DMS53 treated with DMSO at 0.1 percent for 48 hours (cell line): ENCODE measurements around the gene PPHLN1.
"Not testable (repeated sequence)": the region's sequence is repeated elsewhere in the genome, so short reads cannot be mapped to it uniquely, and the experiment has no call there.

Source experiments
- DNase-seq: peaks from one replicate; lab custom pipeline; 2025; ENCODE audit not compliant: unreplicated experiment; lab: John Stamatoyannopoulos, UW

Gene PPHLN1

GRCh38 chr12:42322567-42322966 is 3.4 kb upstream of the PPHLN1 start:
- no peak for DNase-seq

GRCh38 chr12:42323856-42324255 is 2.1 kb upstream of the PPHLN1 start:
- DNase-seq, result no peak

GRCh38 chr12:42325326-42325652 is 678 bp upstream of the PPHLN1 start:
- peak; percentile 72 for DNase-seq

GRCh38 chr12:42326541-42327226 is 717 bp downstream of the PPHLN1 start:
- DNase-seq, result peak; percentile 77

GRCh38 chr12:42327227-42327590 is 1.2 kb downstream of the PPHLN1 start:
- DNase-seq, result no peak

GRCh38 chr12:42330097-42330496 is 4.1 kb downstream of the PPHLN1 start:
- DNase-seq, result not testable (repeated sequence)

GRCh38 chr12:42332301-42333285 is 6.6 kb downstream of the PPHLN1 start:
- peak; percentile 84 for DNase-seq

- DNase-seq, result no peak
Measured at GRCh38 chr12:42336286-42336685, 10.3 kb downstream of the PPHLN1 start.

GRCh38 chr12:42338280-42338679 is 12.3 kb downstream of the PPHLN1 start:
- no peak for DNase-seq

GRCh38 chr12:42342028-42342427 is 16.1 kb downstream of the PPHLN1 start:
- no peak for DNase-seq

- DNase-seq, result no peak
Measured at GRCh38 chr12:42343721-42344120, 17.8 kb downstream of the PPHLN1 start.

- no peak for DNase-seq
Measured at GRCh38 chr12:42346403-42347002, 20.5 kb downstream of the PPHLN1 start.

GRCh38 chr12:42349119-42350020 is 23.4 kb downstream of the PPHLN1 start:
- DNase-seq, result not testable (repeated sequence)

- DNase-seq, result not testable (repeated sequence)
Measured at GRCh38 chr12:42350021-42350407, 24.0 kb downstream of the PPHLN1 start.

- DNase-seq, result no peak
Measured at GRCh38 chr12:42356344-42356743, 30.4 kb downstream of the PPHLN1 start.

GRCh38 chr12:42360747-42361403 is 34.9 kb downstream of the PPHLN1 start:
- DNase-seq, result no peak

- no peak for DNase-seq
Measured at GRCh38 chr12:42361909-42362646, 36.1 kb downstream of the PPHLN1 start.

- DNase-seq, result no peak
Measured at GRCh38 chr12:42362647-42363260, 36.8 kb downstream of the PPHLN1 start.

GRCh38 chr12:42364692-42365091 is 38.7 kb downstream of the PPHLN1 start:
- DNase-seq, result no peak
